HUES48 (cell line): ENCODE measurements around the gene FBF1.
A peak's percentile ranks its signal among the peaks of the same experiment; 100 is the strongest.

Experiments used
- H3K27ac ChIP-seq: one replicate; pipeline ENCODE4 v1.7.0; 2013; ENCODE audit warnings: low read depth, low read length, inconsistent platforms
- H3K27me3 ChIP-seq: 2 replicates; pipeline ENCODE4 v1.6.1; 2013; ENCODE audit warnings: mild to moderate bottlenecking, low read length; ENCODE audit not compliant: control insufficient read depth, insufficient read depth
- H3K36me3 ChIP-seq: 2 replicates; pipeline ENCODE4 v1.6.1; 2013; ENCODE audit warnings: low read length; ENCODE audit not compliant: control insufficient read depth, insufficient read depth
- H3K4me1 ChIP-seq: 2 replicates; pipeline ENCODE4 v1.6.1; 2013; ENCODE audit warnings: mild to moderate bottlenecking, low read length; ENCODE audit not compliant: control insufficient read depth, insufficient read depth
- H3K4me3 ChIP-seq: 2 replicates; pipeline ENCODE4 v1.5.1; 2013; ENCODE audit warnings: mild to moderate bottlenecking, low read depth, low read length
- H3K9ac ChIP-seq: 2 replicates; pipeline ENCODE4 v1.6.1; 2013; ENCODE audit warnings: mild to moderate bottlenecking, low read depth, low read length, moderate library complexity
- H3K9me3 ChIP-seq: 2 replicates; pipeline ENCODE4 v1.6.1; 2013; ENCODE audit warnings: low read length; ENCODE audit not compliant: control insufficient read depth, insufficient read depth

The FBF1 gene

GRCh38 chr17:75940727-75941441 lies at the start of gene FBF1:
Gene FBF1 (minus strand): TSS chr17:75941042. CDS start chr17:75938149, 2,893 bp downstream.
- H3K36me3 ChIP-seq = peaks cover 10% of the 10 kb centered on the region
- no peaks in the 10 kb centered on the region for H3K9me3 ChIP-seq
- no peaks in the 10 kb centered on the region for H3K27me3 ChIP-seq
- peak within 1 kb of the TSS; percentile 76 for H3K27ac ChIP-seq
- H3K9ac ChIP-seq = peak within 1 kb of the TSS; percentile 80
- H3K4me1 ChIP-seq = peaks cover 4% of the 10 kb centered on the region; the same call in 1 of the 2 replicates
- H3K4me3 ChIP-seq = peak within 1 kb of the TSS; percentile 94

- H3K27me3 ChIP-seq = no peaks in the 10 kb centered on the region
- peaks cover 23% of the 10 kb centered on the region for H3K4me1 ChIP-seq
- H3K9me3 ChIP-seq = no peaks in the 10 kb centered on the region
- H3K27ac ChIP-seq = no peak overlapping the region
- no peak overlapping the region for H3K9ac ChIP-seq
- peaks cover 19% of the 10 kb centered on the region for H3K36me3 ChIP-seq
- no peak overlapping the region for H3K4me3 ChIP-seq
Observed at GRCh38 chr17:75987041-75987440, 46.2 kb upstream of the FBF1 start.

GRCh38 chr17:75985986-75986385 lies 45.1 kb upstream of the FBF1 start:
- H3K4me3 ChIP-seq = no peak overlapping the region
- peaks cover 9% of the 10 kb centered on the region for H3K36me3 ChIP-seq
- H3K27ac ChIP-seq = no peak overlapping the region
- H3K9me3 ChIP-seq = no peaks in the 10 kb centered on the region
- no peak overlapping the region for H3K9ac ChIP-seq
- H3K27me3 ChIP-seq = no peaks in the 10 kb centered on the region
- H3K4me1 ChIP-seq = peaks cover 25% of the 10 kb centered on the region

- H3K9ac ChIP-seq = peak overlapping the region; percentile 71
- H3K9me3 ChIP-seq = no peaks in the 10 kb centered on the region
- peak overlapping the region; percentile 40 for H3K4me3 ChIP-seq
- H3K4me1 ChIP-seq = peaks cover 29% of the 10 kb centered on the region
- peak overlapping the region; percentile 86 for H3K27ac ChIP-seq
- no peaks in the 10 kb centered on the region for H3K27me3 ChIP-seq
- H3K36me3 ChIP-seq = peaks cover 9% of the 10 kb centered on the region
Observed at GRCh38 chr17:75983501-75984181, 42.8 kb upstream of the FBF1 start.

- H3K36me3 ChIP-seq = peaks cover 6% of the 10 kb centered on the region; the same call in 1 of the 2 replicates
- peaks cover 31% of the 10 kb centered on the region for H3K4me1 ChIP-seq
- H3K9me3 ChIP-seq = no peaks in the 10 kb centered on the region
- no peaks in the 10 kb centered on the region for H3K27me3 ChIP-seq
- H3K4me3 ChIP-seq = no peak overlapping the region
- H3K27ac ChIP-seq = peak overlapping the region; percentile 20
- H3K9ac ChIP-seq = no peak overlapping the region
Observed at GRCh38 chr17:75981019-75981615, 40.3 kb upstream of the FBF1 start.

- Histone ChIP-seq H3K27ac (peak overlapping the region; percentile 100), H3K27me3 (no peaks in the 10 kb centered on the region), H3K36me3 (peaks cover 9% of the 10 kb centered on the region; the same call in 1 of the 2 replicates), H3K9me3 (no peaks in the 10 kb centered on the region), H3K4me1 (peaks cover 31% of the 10 kb centered on the region), H3K9ac (peak overlapping the region; percentile 87; the same call in 1 of the 2 replicates), H3K4me3 (peak overlapping the region; percentile 89)
Observed at GRCh38 chr17:75980188-75981018, 39.6 kb upstream of the FBF1 start.

- H3K27ac ChIP-seq = peak overlapping the region; percentile 100
- H3K4me3 ChIP-seq = peak overlapping the region; percentile 89
- H3K9me3 ChIP-seq = no peaks in the 10 kb centered on the region
- H3K27me3 ChIP-seq = no peaks in the 10 kb centered on the region
- H3K4me1 ChIP-seq = peaks cover 31% of the 10 kb centered on the region
- peaks cover 9% of the 10 kb centered on the region; the same call in 1 of the 2 replicates for H3K36me3 ChIP-seq
- peak overlapping the region; percentile 87 for H3K9ac ChIP-seq
Observed at GRCh38 chr17:75979705-75980187, 38.9 kb upstream of the FBF1 start.

- H3K9me3 ChIP-seq = no peaks in the 10 kb centered on the region
- no peaks in the 10 kb centered on the region for H3K27me3 ChIP-seq
- peaks cover 24% of the 10 kb centered on the region for H3K4me1 ChIP-seq
- H3K36me3 ChIP-seq = peaks cover 9% of the 10 kb centered on the region; the same call in 1 of the 2 replicates
- peak within 1 kb of the TSS; percentile 89 for H3K4me3 ChIP-seq
- H3K27ac ChIP-seq = peak within 1 kb of the TSS; percentile 100
- peak within 1 kb of the TSS; percentile 87 for H3K9ac ChIP-seq
Observed at GRCh38 chr17:75978938-75979704, 38.3 kb upstream of the FBF1 start, which contains the start of the genes ACOX1 and TEN1. Gene ACOX1 (minus strand): TSS chr17:75979166. CDS start chr17:75979073, 93 bp downstream. Gene TEN1 (plus strand): TSS chr17:75979240. CDS start chr17:75986193, 6,953 bp downstream.

GRCh38 chr17:75976175-75976848 lies 35.5 kb upstream of the FBF1 start:
- H3K27ac ChIP-seq = no peak overlapping the region
- no peaks in the 10 kb centered on the region for H3K9me3 ChIP-seq
- peaks cover 27% of the 10 kb centered on the region for H3K36me3 ChIP-seq
- no peak overlapping the region for H3K9ac ChIP-seq
- H3K27me3 ChIP-seq = no peaks in the 10 kb centered on the region
- no peak overlapping the region for H3K4me3 ChIP-seq
- peaks cover 7% of the 10 kb centered on the region; the same call in 1 of the 2 replicates for H3K4me1 ChIP-seq
